Prostate gland (tissue), 2 donors: Measurements from ENCODE around the gene AIMP1. TPM values are rescaled to one million over a fixed set of nuclear protein-coding genes. Genes with fewer than 3 reads are reported as not detected.

Source experiments
- DNase-seq: peaks from one replicate; pipeline ENCODE4 v3.0.0-alpha.2; 2019; ENCODE audit warnings: low spot score
- H3K27ac ChIP-seq, 2 donors: fragments of 200-600 bp; sonication (generic); 2 replicates each; pipeline ENCODE4 v1.5.1; 2017 to 2019
- H3K27me3 ChIP-seq: fragments of 200-600 bp; sonication (generic); replicated peaks from 2 replicates; pipeline ENCODE4 v1.5.1; 2019; ENCODE audit not compliant: insufficient read depth
- H3K36me3 ChIP-seq, 2 donors: fragments of 200-600 bp; sonication (generic); 1 replicate in 1 of 2; 2 replicates in 1 of 2; pipeline versions ENCODE4 v1.5.1 to v1.8.1; 2017 to 2019
- H3K4me1 ChIP-seq: fragments of 200-600 bp; sonication (generic); replicated peaks from 2 replicates; pipeline ENCODE4 v1.5.1; 2019
- H3K4me3 ChIP-seq, 2 donors: fragments of 200-600 bp; sonication (generic); 2 replicates each; pipeline ENCODE4 v1.5.1; 2017 to 2019
- H3K9me3 ChIP-seq: fragments of 200-600 bp; sonication (generic); 2 replicates; pipeline ENCODE4 v1.5.1; 2017
- POLR2A ChIP-seq: fragments of 450-650 bp; IDR thresholded peaks from one replicate; pipeline ENCODE4 v1.6.1; 2016; ENCODE audit warnings: antibody characterized with exemption, mild to moderate bottlenecking
- POLR2AphosphoS5 ChIP-seq: sonication (generic); formaldehyde crosslinking; IDR thresholded peaks from one replicate; pipeline ENCODE4 v1.6.1; 2017; ENCODE audit warnings: antibody characterized with exemption
- WGBS: methylation state at CpG from one replicate; pipeline ENCODE4 v1.1.5; 2018; 5-methylcytosine and 5-hydroxymethylcytosine counted together
- intact Hi-C: fragments of 100-400 bp; cut with DNase I; formaldehyde crosslinking; loops from one replicate; pipeline ENCODE4 v1.14.2; 2022
- total RNA-seq, 2 donors: library from RNA; depleted of rRNA; stranded (reverse); fragments of >200 nt; gene quantifications; one replicate each; pipeline ENCODE4 v1.1.0, GENCODE V29; 2016
- TF ChIP-seq, protein P1 (sequence below), 4 experiments: fragments of 200-600 bp in 2 of 4; fragments of 450-650 bp in 2 of 4; sonication (generic) in 2 of 4; IDR thresholded peaks; 1 replicate in 3 of 4; 2 replicates in 1 of 4; pipeline ENCODE4 v1.5.1; 2016 to 2019; ENCODE audit warnings: antibody characterized with exemption in 4 of 4, mild to moderate bottlenecking in 2 of 4, moderate library complexity in 2 of 4

AIMP1 gene
- total RNA-seq, 2 donors from 2014 or later: 20.5 to 32.4 TPM

DNA sequence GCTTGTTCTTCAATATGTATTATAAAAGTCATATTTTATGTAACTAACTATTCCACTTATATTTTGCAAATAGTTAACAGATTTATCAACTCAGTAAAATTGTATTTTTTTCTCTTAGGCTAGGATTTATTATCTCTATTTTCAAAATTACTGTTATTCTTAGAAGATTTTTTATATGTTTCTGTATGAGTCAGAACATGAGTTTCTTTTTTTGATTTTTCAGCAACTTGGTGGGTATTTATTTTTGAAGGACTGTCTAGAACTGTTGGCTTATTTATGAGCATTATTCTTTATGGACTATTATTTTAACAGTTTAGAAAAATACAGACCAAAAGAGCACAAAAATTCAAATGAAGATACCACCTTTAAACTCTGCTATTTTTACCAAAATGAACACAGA lies 6.8 kb downstream of the AIMP1 start:
- intact Hi-C loops: no loop called here
- DNase-seq: no peak
- H3K27me3 ChIP-seq: no peaks in the 10 kb centered on the region
- H3K36me3 ChIP-seq: no peaks in the 10 kb centered on the region
- no peaks in the 10 kb centered on the region for H3K4me1 ChIP-seq
- no peak overlapping the region for H3K4me3 ChIP-seq
- H3K27ac ChIP-seq: no peak overlapping the region
- H3K9me3 ChIP-seq: no peaks in the 10 kb centered on the region
- no peak for TF ChIP-seq POLR2AphosphoS5
- TF ChIP-seq POLR2A: no peak
- TF ChIP-seq, protein P1, sequence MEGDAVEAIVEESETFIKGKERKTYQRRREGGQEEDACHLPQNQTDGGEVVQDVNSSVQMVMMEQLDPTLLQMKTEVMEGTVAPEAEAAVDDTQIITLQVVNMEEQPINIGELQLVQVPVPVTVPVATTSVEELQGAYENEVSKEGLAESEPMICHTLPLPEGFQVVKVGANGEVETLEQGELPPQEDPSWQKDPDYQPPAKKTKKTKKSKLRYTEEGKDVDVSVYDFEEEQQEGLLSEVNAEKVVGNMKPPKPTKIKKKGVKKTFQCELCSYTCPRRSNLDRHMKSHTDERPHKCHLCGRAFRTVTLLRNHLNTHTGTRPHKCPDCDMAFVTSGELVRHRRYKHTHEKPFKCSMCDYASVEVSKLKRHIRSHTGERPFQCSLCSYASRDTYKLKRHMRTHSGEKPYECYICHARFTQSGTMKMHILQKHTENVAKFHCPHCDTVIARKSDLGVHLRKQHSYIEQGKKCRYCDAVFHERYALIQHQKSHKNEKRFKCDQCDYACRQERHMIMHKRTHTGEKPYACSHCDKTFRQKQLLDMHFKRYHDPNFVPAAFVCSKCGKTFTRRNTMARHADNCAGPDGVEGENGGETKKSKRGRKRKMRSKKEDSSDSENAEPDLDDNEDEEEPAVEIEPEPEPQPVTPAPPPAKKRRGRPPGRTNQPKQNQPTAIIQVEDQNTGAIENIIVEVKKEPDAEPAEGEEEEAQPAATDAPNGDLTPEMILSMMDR (IDR thresholded peaks at IDR 0.05): no peak

DNA sequence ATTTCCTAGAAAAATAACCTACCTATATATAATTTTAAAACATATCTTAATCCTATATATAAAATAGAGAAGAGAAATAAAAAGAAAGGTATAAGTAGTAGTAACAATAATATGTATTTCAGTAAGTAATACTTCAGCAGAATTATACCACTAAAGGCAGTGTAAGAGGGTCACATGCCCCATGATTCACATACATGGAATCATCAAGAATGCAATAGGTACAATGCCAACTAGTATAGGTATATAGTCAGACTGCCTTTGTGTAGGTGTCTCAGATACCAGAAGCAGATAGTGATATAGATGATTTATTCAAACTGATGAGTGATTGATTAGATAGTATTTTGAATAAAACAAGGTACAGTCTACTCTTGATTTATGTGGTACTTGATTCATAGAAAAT lies 9.4 kb downstream of the AIMP1 start:
- Histone ChIP-seq H3K36me3 (no peaks in the 10 kb centered on the region), H3K27me3 (no peaks in the 10 kb centered on the region), H3K27ac (no peak overlapping the region), H3K4me1 (no peaks in the 10 kb centered on the region), H3K9me3 (no peaks in the 10 kb centered on the region), H3K4me3 (no peak overlapping the region)
- no peak for TF ChIP-seq POLR2AphosphoS5
- TF ChIP-seq POLR2A: no peak
- TF ChIP-seq, protein P1 (IDR thresholded peaks at IDR 0.05): no peak
- intact Hi-C loops: no loop called here
- no peak for DNase-seq

DNA sequence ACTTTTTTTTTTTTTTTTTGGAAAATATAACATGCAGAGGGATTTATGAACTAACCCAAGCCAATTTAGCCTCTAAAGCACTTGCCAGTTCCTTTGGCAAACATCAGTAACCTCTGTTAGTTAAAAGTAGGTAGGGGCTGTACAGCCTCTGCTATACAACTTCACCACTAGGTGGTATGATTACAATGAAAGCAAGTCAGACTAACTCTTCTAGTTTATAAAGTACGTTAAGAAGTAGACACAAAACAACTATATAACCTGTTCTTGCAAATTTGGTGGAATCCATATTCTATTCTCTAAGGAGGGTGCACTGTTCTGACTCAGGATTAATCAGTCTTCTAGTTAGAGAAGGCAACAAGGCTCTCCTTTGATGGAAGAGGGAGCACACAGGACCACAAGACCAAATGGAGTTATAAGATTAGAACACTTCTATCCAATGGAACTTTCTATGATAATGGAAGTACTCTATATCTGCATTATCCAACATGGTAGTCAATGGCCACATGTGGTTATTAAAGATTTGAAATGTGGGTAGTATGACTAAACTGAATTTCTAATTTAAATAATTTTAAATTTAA lies 12.8 kb downstream of the AIMP1 start:
- Histone ChIP-seq H3K36me3 (peaks cover 0 to 3% of the 10 kb centered on the region in 2 donors), H3K9me3 (no peaks in the 10 kb centered on the region), H3K27ac (no peak overlapping the region), H3K4me1 (no peaks in the 10 kb centered on the region), H3K27me3 (no peaks in the 10 kb centered on the region), H3K4me3 (no peak overlapping the region)
- whole genome bisulfite sequencing: 16% methylated on average over 1 of the region's 1 CpG
- no peak for TF ChIP-seq POLR2A
- TF ChIP-seq, protein P1 (IDR thresholded peaks at IDR 0.05): peak in 3 of 4 experiments; percentile 15 to 49 (median 19)
- no peak for DNase-seq
- intact Hi-C loops: no loop called here

DNA sequence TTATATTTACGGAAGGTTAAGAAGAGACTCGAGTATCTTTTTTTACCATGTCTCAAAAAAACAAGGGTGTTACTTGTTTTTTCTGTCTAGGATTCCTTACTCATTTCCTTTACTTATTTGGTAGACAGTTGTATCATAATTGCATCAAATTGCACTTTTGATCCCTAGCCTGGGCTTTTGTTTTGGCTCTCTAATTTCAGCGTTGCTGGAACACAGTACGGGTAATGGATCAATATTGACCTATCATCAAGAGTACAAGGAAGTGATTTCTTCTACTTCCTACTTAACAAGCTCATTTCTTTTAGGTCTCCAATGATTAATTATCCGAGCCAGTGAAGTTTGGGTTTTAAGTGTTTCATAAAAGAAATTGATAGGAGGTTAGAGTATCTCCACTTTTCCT lies 16.8 kb downstream of the AIMP1 start:
- TF ChIP-seq, protein P1 (IDR thresholded peaks at IDR 0.05): no peak
- no peak for TF ChIP-seq POLR2AphosphoS5
- no peak for TF ChIP-seq POLR2A
- Histone ChIP-seq H3K4me1 (no peaks in the 10 kb centered on the region), H3K9me3 (no peaks in the 10 kb centered on the region), H3K27me3 (no peaks in the 10 kb centered on the region), H3K4me3 (no peak overlapping the region), H3K36me3 (peaks cover 0 to 5% of the 10 kb centered on the region in 2 donors), H3K27ac (no peak overlapping the region)
- 88% methylated on average over 5 of the region's 5 CpGs for WGBS
- intact Hi-C loops: no loop called here
- DNase-seq: no peak

DNA sequence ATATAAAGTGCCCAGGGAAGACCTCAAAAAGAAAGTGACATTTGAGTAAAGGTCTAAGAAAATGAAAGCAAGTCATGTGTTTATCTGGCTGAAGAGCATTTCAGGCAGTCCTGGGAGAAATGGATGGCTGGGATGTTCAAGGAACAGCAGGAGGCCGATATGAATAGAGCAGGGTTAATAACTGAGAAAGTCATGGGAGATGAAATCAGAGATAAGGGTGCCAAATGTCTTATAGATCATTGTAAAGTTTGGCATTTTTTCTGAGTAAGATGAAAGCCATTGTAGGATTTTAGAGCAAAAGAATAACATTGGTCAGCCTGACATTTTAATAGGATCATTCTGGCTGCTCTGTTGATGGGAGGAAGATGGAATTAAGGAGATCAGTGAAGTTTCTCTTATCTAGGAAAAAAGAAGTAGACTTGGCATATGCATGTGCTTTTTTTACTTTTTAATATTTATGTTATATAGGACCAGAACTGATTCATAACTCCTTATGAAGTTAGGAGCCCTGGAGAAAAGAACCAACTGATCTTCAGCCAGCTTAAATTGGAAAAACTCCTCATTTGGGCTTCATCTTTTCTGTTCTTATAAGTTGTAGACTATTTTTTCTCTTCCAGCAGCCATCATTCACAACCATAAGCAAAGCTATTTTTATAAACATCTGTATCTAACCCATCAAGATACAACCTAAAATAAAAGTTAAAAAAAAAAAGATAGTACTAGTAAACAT lies 18.6 kb downstream of the AIMP1 start:
- 48% methylated on average over 1 of the region's 1 CpG for WGBS
- no peak overlapping the region for H3K27ac ChIP-seq
- intact Hi-C loops: no loop called here
- no peak overlapping the region for H3K4me3 ChIP-seq
- no peaks in the 10 kb centered on the region for H3K9me3 ChIP-seq
- DNase-seq: no peak
- no peaks in the 10 kb centered on the region for H3K4me1 ChIP-seq
- peaks cover 0 to 11% of the 10 kb centered on the region in 2 donors for H3K36me3 ChIP-seq
- no peaks in the 10 kb centered on the region for H3K27me3 ChIP-seq
- no peak for TF ChIP-seq POLR2AphosphoS5
